ENCODE data around the gene NAT16.

The NAT16 gene

DNA sequence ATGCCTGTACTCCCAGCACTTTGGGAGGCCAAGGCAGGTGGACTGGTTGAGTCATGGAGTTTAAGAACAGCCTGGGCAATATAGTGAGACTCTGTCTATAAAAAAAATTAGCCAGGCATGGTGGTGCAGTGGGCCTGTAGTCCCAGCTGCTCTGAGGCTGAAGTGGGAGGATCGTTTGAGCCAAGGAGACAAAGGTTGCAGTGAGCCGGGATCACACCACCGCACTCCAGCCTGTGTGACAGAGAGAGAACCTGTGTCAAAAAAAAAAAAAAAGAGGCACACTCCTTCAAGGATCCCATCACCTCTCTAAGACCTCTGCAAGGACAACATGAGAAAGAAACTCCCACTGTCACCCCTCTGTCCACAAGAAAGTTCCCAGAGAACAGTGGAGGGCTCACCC lies 4.4 kb downstream of the NAT16 start:
- H3K9me3 Mint-ChIP-seq = peaks cover 4% of the 10 kb centered on the region
- H3K27ac Mint-ChIP-seq = no peak overlapping the region
- peaks cover 17% of the 10 kb centered on the region for H3K4me1 Mint-ChIP-seq
- H3K4me3 Mint-ChIP-seq = peak overlapping the region in 1 of 3 experiments; percentile 27
- TF ChIP-seq, protein P1, sequence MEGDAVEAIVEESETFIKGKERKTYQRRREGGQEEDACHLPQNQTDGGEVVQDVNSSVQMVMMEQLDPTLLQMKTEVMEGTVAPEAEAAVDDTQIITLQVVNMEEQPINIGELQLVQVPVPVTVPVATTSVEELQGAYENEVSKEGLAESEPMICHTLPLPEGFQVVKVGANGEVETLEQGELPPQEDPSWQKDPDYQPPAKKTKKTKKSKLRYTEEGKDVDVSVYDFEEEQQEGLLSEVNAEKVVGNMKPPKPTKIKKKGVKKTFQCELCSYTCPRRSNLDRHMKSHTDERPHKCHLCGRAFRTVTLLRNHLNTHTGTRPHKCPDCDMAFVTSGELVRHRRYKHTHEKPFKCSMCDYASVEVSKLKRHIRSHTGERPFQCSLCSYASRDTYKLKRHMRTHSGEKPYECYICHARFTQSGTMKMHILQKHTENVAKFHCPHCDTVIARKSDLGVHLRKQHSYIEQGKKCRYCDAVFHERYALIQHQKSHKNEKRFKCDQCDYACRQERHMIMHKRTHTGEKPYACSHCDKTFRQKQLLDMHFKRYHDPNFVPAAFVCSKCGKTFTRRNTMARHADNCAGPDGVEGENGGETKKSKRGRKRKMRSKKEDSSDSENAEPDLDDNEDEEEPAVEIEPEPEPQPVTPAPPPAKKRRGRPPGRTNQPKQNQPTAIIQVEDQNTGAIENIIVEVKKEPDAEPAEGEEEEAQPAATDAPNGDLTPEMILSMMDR (IDR thresholded peaks at IDR 0.05; ENCODE audit: unreplicated experiment in 3 of 3) = no peak
- H3K27me3 Mint-ChIP-seq (ENCODE audit: low read depth) = peaks cover 100% of the 10 kb centered on the region
- H3K36me3 Mint-ChIP-seq (ENCODE audit: low read depth) = no peaks in the 10 kb centered on the region

DNA sequence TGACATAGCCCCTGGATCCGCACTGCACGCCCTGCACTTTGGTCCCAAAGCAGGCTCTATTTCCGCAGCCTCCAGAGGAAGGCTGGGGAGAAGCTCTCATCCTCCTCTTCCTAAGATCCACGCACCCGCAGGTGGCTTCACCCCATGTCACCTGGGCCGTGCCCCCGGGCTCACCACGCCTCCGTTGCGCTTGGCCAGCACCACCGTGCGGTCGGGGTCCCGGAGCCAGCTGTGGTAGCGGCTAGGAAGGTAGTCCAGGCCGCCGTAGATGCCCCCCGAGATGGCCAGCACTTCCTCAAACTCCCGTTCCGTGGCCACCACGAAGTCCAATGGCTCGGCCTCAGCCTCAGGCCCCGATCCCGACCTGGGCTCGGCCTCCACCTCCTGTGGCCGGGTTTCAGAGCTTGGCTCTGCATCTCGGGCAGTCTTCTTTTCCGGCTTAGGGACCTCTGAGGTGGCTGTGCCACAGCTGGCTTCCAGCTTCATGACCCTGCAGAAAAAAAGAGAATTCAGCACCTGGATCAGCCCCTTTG lies 5.7 kb downstream of the NAT16 start:
- peak overlapping the region in 1 of 3 experiments; percentile 43 for H3K4me3 Mint-ChIP-seq
- H3K4me1 Mint-ChIP-seq = peaks cover 25% of the 10 kb centered on the region
- peaks cover 100% of the 10 kb centered on the region for H3K27me3 Mint-ChIP-seq (ENCODE audit: low read depth)
- TF ChIP-seq, protein P1 (IDR thresholded peaks at IDR 0.05; ENCODE audit: unreplicated experiment in 3 of 3) = no peak
- peaks cover 4% of the 10 kb centered on the region for H3K9me3 Mint-ChIP-seq
- no peak overlapping the region for H3K27ac Mint-ChIP-seq
- H3K36me3 Mint-ChIP-seq (ENCODE audit: low read depth) = no peaks in the 10 kb centered on the region

DNA sequence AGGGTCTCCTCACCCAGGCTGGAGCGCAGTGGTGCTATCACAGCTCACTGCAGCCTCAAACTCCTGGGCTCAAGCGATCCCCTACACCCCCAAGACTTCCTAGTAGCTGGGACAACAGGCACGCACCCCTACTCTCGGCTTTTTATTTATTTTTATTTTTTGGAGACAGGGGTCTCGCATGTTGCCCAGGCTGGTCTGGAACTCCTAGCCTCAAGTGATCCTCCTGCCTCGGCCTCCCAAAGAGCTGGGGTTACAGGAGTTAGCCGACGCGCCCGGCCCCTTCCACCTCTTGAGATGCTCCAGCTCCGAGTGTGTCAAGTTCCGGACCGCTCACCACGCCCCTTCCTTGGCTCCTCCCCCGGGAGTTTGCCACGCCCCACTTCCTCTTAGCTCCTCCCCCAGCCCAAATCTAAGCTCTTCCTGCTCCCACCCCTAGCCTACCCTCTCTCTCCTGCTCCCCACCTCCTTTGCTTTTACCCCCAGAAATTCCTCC lies 6.3 kb downstream of the NAT16 start:
- H3K36me3 Mint-ChIP-seq (ENCODE audit: low read depth) = no peaks in the 10 kb centered on the region
- TF ChIP-seq, protein P1 (IDR thresholded peaks at IDR 0.05; ENCODE audit: unreplicated experiment in 3 of 3) = no peak
- H3K4me3 Mint-ChIP-seq = peak overlapping the region in 1 of 3 experiments; percentile 43
- H3K4me1 Mint-ChIP-seq = peaks cover 24% of the 10 kb centered on the region
- H3K27ac Mint-ChIP-seq = no peak overlapping the region
- H3K9me3 Mint-ChIP-seq = peaks cover 4% of the 10 kb centered on the region
- peaks cover 100% of the 10 kb centered on the region for H3K27me3 Mint-ChIP-seq (ENCODE audit: low read depth)

DNA sequence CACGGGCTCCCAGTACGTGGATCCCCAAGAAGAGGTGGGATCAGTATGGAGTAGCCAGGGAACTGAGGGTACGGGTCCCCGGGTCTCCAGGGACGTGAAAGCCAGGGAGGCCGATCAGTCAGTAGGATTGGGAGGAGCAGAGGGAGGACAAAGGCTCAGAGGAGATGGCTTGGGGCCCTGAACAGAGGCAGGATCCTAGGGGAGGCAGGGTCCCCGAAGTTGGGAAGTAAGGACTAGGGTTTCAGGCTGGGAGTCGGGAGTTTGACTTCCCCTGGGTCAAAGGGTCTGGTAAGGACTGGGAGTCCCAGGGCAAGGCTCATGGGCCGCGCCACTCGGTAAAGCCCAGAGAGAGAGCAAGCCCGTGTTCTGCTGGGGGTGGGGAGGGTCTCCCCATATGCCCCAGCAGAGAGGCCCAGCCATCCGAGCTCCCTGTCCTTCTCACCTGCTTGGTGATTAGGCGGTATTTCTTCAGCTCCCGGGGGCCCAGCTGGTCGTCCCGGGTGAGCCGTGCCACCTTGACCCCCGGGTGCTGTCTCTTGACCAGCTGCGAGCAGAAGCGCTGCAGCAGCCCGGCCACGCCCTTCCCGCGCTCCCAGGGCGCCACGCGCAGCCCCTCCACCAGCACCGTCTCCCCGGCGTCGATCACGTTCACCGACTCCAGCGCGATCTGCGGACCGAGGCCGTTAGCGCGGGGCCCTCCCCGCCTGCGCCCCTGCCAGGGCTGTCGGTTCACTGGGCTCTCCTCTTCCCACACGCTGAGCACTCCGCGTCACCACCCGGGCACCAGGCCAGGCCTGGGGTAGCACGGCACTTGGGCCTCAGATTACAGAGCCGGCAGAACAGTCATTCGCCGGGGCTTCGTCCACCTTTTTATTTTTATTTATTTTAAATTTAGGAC lies 7.0 kb downstream of the NAT16 start:
- H3K4me3 Mint-ChIP-seq = peak overlapping the region; percentile 37 to 47 (median 40)
- TF ChIP-seq, protein P1 (IDR thresholded peaks at IDR 0.05; ENCODE audit: unreplicated experiment in 3 of 3) = no peak

DNA sequence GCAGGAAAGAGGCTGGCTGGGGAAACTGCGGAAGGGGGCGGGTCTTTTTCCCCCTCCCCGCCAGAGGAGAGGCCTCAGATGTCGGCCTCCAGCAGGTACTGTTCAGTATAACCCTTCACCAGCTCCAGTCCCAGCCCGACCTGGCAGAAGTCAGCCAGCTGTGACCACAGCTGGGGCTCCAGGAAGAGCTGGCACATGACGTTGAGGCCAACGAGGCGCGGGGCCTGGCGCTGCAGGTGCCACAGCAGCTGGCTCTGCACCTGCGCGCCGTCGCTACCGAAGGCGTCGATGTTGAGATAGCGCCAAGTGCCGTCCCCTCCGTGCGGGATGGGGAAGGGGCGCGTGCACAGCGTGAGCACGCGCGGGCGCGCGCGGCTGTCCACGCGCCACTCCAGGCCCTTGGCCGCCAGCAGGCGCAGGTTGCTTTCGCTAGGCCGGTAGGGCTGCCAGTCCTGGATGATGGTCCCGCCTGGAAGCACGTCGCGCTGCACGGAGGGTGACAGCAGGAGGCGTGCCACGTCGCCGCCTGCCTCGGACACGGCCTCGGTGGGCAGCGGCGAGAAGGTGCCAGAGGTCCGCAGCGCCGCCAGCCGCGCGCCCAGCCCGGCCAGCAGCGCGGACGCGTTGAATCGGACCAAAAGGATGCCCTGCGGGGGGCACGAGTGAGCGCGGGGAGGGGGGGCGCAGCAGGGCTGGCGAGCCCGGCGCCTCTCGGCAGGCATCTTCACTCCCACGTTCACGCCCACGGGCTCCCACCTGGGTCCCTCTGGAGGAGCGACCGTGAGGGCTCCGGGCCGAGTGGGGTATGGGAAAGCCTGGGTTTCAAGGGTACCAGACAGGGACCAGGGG lies 7.9 kb downstream of the NAT16 start:
- TF ChIP-seq, protein P1 (IDR thresholded peaks at IDR 0.05; ENCODE audit: unreplicated experiment in 3 of 3) = no peak
- peak overlapping the region; percentile 19 to 64 (median 37) for H3K4me3 Mint-ChIP-seq
- peaks cover 4% of the 10 kb centered on the region for H3K9me3 Mint-ChIP-seq
- no peaks in the 10 kb centered on the region for H3K36me3 Mint-ChIP-seq (ENCODE audit: low read depth)
- H3K27me3 Mint-ChIP-seq (ENCODE audit: low read depth) = peaks cover 100% of the 10 kb centered on the region
- no peak overlapping the region for H3K27ac Mint-ChIP-seq
- H3K4me1 Mint-ChIP-seq = peaks cover 33% of the 10 kb centered on the region

More for the DNA sequence above, 7.0 kb downstream of the NAT16 start:
- Mint-ChIP-seq H3K27me3 (ENCODE audit: low read depth) (peaks cover 100% of the 10 kb centered on the region), H3K36me3 (ENCODE audit: low read depth) (no peaks in the 10 kb centered on the region), H3K27ac (no peak overlapping the region), H3K9me3 (peaks cover 4% of the 10 kb centered on the region), H3K4me1 (peaks cover 28% of the 10 kb centered on the region)

Data from nephron (organoid).